Tibial artery (tissue), 4 donors: ENCODE measurements around the gene ERI3.

Experiments
- DNase-seq, 2 donors: peaks; one replicate each; pipeline ENCODE4 v3.0.0-alpha.2; 2019
- H3K27ac ChIP-seq, 2 donors: fragments of 200-600 bp; sonication (generic) in 1 of 2; 1 replicate in 1 of 2; 2 replicates in 1 of 2; pipeline ENCODE4 v1.5.1; 2018 to 2019; ENCODE audit warnings: mild to moderate bottlenecking in 1 of 2
- H3K27me3 ChIP-seq, 2 donors: fragments of 200-600 bp; sonication (generic) in 1 of 2; one replicate each; pipeline versions ENCODE4 v1.5.1 to v1.6.0; 2016 to 2019
- H3K36me3 ChIP-seq, 3 donors: fragments of 200-600 bp; sonication (generic) in 2 of 3; one replicate each; pipeline ENCODE4 v1.5.1; 2016 to 2019; ENCODE audit warnings: mild to moderate bottlenecking in 2 of 3
- H3K4me1 ChIP-seq, 4 donors: fragments of 200-600 bp; sonication (generic) in 2 of 4; 1 replicate in 3 of 4; 2 replicates in 1 of 4; pipeline ENCODE4 v1.5.1; 2016 to 2019
- H3K4me3 ChIP-seq, 2 donors: fragments of 200-600 bp; sonication (generic) in 1 of 2; 1 replicate in 1 of 2; 2 replicates in 1 of 2; pipeline ENCODE4 v1.5.1; 2018 to 2019; ENCODE audit warnings: mild to moderate bottlenecking in 2 of 2
- H3K9me3 ChIP-seq, 3 donors: fragments of 200-600 bp; sonication (generic) in 1 of 3; one replicate each; pipeline ENCODE4 v1.5.1; 2016 to 2019
- CTCF ChIP-seq, 2 experiments: fragments of 200-600 bp in 1 of 2; fragments of 450-650 bp in 1 of 2; IDR thresholded peaks; one replicate each; pipeline ENCODE4 v1.5.1; 2017 to 2019; ENCODE audit warnings: antibody characterized with exemption in 2 of 2, mild to moderate bottlenecking in 1 of 2, moderate library complexity in 1 of 2
- intact Hi-C: fragments of 100-400 bp; cut with DNase I; formaldehyde crosslinking; loops from one replicate; pipeline ENCODE4 v1.15.0; 2023; ENCODE audit warnings: low total_unique reads

ERI3 gene

DNA sequence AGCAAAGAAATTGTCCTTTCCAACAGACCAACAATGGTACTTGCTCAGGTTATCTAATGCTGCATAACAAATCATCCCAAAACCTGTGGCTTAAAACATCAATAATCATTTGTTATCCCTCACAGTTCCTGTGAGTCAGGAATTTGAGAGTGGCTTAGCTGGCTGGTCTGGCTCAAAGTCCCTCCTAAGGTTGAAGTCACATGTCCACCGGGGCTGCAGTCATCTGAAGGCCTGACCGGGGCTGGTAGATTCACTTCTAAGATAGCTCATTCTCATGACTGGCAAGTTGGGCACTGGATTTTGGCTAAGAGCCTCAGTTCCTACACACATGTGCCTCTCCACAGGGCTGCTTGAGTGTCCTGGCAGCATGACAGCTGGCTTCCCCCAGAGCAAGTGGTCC is 16.9 kb downstream of the ERI3 start:
- Histone ChIP-seq H3K27ac (no peak overlapping the region), H3K36me3 (peaks cover 29 to 48% (median 46%) of the 10 kb centered on the region in 3 donors), H3K9me3 (no peaks in the 10 kb centered on the region), H3K4me1 (no peaks in the 10 kb centered on the region), H3K27me3 (no peaks in the 10 kb centered on the region), H3K4me3 (no peak overlapping the region)
- intact Hi-C loops, result no loop called here
- TF ChIP-seq CTCF (IDR thresholded peaks at IDR 0.05), result no peak
- DNase-seq, result no peak

- Histone ChIP-seq H3K4me1 (no peaks in the 10 kb centered on the region), H3K36me3 (peaks cover 29 to 59% (median 52%) of the 10 kb centered on the region in 3 donors), H3K4me3 (no peak overlapping the region), H3K9me3 (no peaks in the 10 kb centered on the region), H3K27me3 (no peaks in the 10 kb centered on the region), H3K27ac (no peak overlapping the region)
- DNase-seq, result no peak
- no peak for TF ChIP-seq CTCF (IDR thresholded peaks at IDR 0.05)
- intact Hi-C loops, result no loop called here
These were observed 18.4 kb downstream of the ERI3 start for GRCh38 chr1:44336668-44337067.

GRCh38 chr1:44334968-44335367 is 20.1 kb downstream of the ERI3 start:
- DNase-seq, result no peak
- intact Hi-C loops, result no loop called here
- no peak overlapping the region for H3K27ac ChIP-seq

GRCh38 chr1:44333376-44333775 is 21.7 kb downstream of the ERI3 start:
- no peaks in the 10 kb centered on the region for H3K27me3 ChIP-seq
- DNase-seq, result no peak
- TF ChIP-seq CTCF (IDR thresholded peaks at IDR 0.05), result no peak
- H3K36me3 ChIP-seq, result peaks cover 23 to 52% (median 46%) of the 10 kb centered on the region in 3 donors
- no peaks in the 10 kb centered on the region for H3K9me3 ChIP-seq
- no peak overlapping the region for H3K27ac ChIP-seq
- intact Hi-C loops, result no loop called here
- H3K4me1 ChIP-seq, result peaks cover 0 to 11% (median 6%) of the 10 kb centered on the region in 4 donors
- H3K4me3 ChIP-seq, result no peak overlapping the region

More at GRCh38 chr1:44334968-44335367, 20.1 kb downstream of the ERI3 start:
- H3K4me1 ChIP-seq, result no peaks in the 10 kb centered on the region
- H3K27me3 ChIP-seq, result no peaks in the 10 kb centered on the region
- TF ChIP-seq CTCF (IDR thresholded peaks at IDR 0.05), result no peak
- H3K4me3 ChIP-seq, result no peak overlapping the region
- peaks cover 29 to 59% (median 52%) of the 10 kb centered on the region in 3 donors for H3K36me3 ChIP-seq
- H3K9me3 ChIP-seq, result no peaks in the 10 kb centered on the region

- no peaks in the 10 kb centered on the region for H3K9me3 ChIP-seq
- no peak overlapping the region for H3K4me3 ChIP-seq
- DNase-seq, result no peak
- H3K27ac ChIP-seq, result no peak overlapping the region
- peaks cover 18 to 44% (median 37%) of the 10 kb centered on the region in 3 donors for H3K36me3 ChIP-seq
- intact Hi-C loops, result no loop called here
- H3K4me1 ChIP-seq, result peaks cover 0 to 20% (median 14%) of the 10 kb centered on the region in 4 donors
- TF ChIP-seq CTCF (IDR thresholded peaks at IDR 0.05), result no peak
- no peaks in the 10 kb centered on the region for H3K27me3 ChIP-seq
These were observed 22.6 kb downstream of the ERI3 start for GRCh38 chr1:44332505-44332904.

GRCh38 chr1:44330935-44331334 is 24.1 kb downstream of the ERI3 start:
- H3K27ac ChIP-seq, result no peak overlapping the region
- H3K9me3 ChIP-seq, result no peaks in the 10 kb centered on the region
- H3K27me3 ChIP-seq, result no peaks in the 10 kb centered on the region
- peaks cover 7 to 28% (median 25%) of the 10 kb centered on the region in 3 donors for H3K36me3 ChIP-seq
- H3K4me1 ChIP-seq, result peaks cover 0 to 26% (median 21%) of the 10 kb centered on the region in 4 donors
- H3K4me3 ChIP-seq, result no peak overlapping the region
- intact Hi-C loops, result no loop called here
- no peak for DNase-seq
- no peak for TF ChIP-seq CTCF (IDR thresholded peaks at IDR 0.05)
